ENCODE results near the gene NUDT13. TPM values are rescaled to one million over a fixed set of nuclear protein-coding genes. Genes with fewer than 3 reads are reported as not detected.

NUDT13 gene
- polyA plus RNA-seq, 2 of the 4 experiments (the other 2 are of a cell fraction), result 3.8 to 4.9 TPM

- H3K27ac ChIP-seq, result no peak overlapping the region
- H3K4me3 ChIP-seq, result no peak overlapping the region
- no peak overlapping the region for H3K4me2 ChIP-seq
- FAIRE-seq (no peak), ATAC-seq (peak in 1 of 2 experiments; percentile 21; a peak in 2 of 6 replicates), DNase-seq (ENCODE audit: low read depth in 1 of 2, low spot score in 1 of 2) (no peak)
- ChIA-PET POLR2A (no interaction called here), CTCF (interaction anchor here (2.0 kb wide), 1 partner anchor 32 kb away, joined by 7 read pairs; no protein-coding TSS in a partner anchor)
- peaks cover 3% of the 10 kb centered on the region; the same call in 2 of the 3 replicates for H3K4me1 ChIP-seq
- no peak for TF ChIP-seq ZFP36 (IDR thresholded peaks at IDR 0.05; ENCODE audit: borderline replicate concordance, partially characterized antibody)
- no peak for TF ChIP-seq ZNF302 (CRISPR knock-in tag; IDR thresholded peaks at IDR 0.05)
- no peak for TF ChIP-seq SREBF2 (IDR thresholded peaks at IDR 0.05)
- no peak for TF ChIP-seq TP53 (CRISPR knock-in tag; IDR thresholded peaks at IDR 0.05)
- no peak for TF ChIP-seq EHMT2 (IDR thresholded peaks at IDR 0.05; ENCODE audit: low read depth)
- TF ChIP-seq, protein P1, sequence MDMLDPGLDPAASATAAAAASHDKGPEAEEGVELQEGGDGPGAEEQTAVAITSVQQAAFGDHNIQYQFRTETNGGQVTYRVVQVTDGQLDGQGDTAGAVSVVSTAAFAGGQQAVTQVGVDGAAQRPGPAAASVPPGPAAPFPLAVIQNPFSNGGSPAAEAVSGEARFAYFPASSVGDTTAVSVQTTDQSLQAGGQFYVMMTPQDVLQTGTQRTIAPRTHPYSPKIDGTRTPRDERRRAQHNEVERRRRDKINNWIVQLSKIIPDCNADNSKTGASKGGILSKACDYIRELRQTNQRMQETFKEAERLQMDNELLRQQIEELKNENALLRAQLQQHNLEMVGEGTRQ (IDR thresholded peaks at IDR 0.05), result no peak
- no peak for TF ChIP-seq KDM1A (IDR thresholded peaks at IDR 0.05; ENCODE audit: low read depth)
- TF ChIP-seq NPAS2 (CRISPR knock-in tag; IDR thresholded peaks at IDR 0.05; ENCODE audit: borderline replicate concordance), result no peak
- H3K9me3 ChIP-seq, result no peaks in the 10 kb centered on the region
- 96% methylated on average over 2 of the region's 2 CpGs for WGBS (ENCODE audit: missing lambda C conversion rate)
Observed at GRCh38 chr10:73126343-73126742, 16.1 kb downstream of the NUDT13 start.

DNA sequence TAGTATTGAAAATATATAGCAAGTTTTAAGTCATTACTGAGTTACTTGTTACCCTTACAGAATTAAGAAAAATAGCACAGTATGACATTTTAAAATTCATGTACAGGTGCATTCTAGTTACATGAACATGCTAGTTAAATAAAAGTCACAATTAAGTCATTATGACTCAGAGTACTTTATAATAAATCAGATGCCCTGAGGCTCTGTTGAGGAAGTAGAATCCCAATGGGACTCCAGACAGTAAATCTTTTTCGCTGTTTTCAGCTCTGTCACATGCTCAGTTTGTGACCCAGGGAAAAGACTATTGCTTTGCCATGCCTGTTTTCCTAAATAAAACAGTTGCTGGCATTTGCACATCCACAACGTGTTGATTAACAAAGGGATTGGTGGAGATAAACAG lies 21.0 kb downstream of the NUDT13 start:
- peak; percentile 73 for FAIRE-seq
- no peak for DNase-seq (ENCODE audit: low read depth in 1 of 2, low spot score in 1 of 2)
- POLR2A ChIA-PET, result no interaction called here
- ATAC-seq, result no peak
- CTCF ChIA-PET, result interaction anchor here (0.9 to 1.1 kb wide), 2 partner anchors 9 to 28 kb away, joined by 3 read pairs; no protein-coding TSS in a partner anchor
- no peak overlapping the region for H3K4me2 ChIP-seq
- no peak overlapping the region for H3K4me3 ChIP-seq
- H3K27ac ChIP-seq, result no peak overlapping the region
- H3K9me3 ChIP-seq, result no peaks in the 10 kb centered on the region
- 43% methylated on average over 2 of the region's 2 CpGs for WGBS (ENCODE audit: missing lambda C conversion rate)
- peaks cover 14% of the 10 kb centered on the region; the same call in 2 of the 3 replicates for H3K4me1 ChIP-seq
- no peak for TF ChIP-seq FOSL2 (IDR thresholded peaks at IDR 0.05)
- no peak for TF ChIP-seq FOSL2 (CRISPR knock-in tag; IDR thresholded peaks at IDR 0.05)
- no peak for TF ChIP-seq NR3C1 (IDR thresholded peaks at IDR 0.05)
- no peak for TF ChIP-seq NPAS2 (CRISPR knock-in tag; IDR thresholded peaks at IDR 0.05; ENCODE audit: borderline replicate concordance)
- no peak for TF ChIP-seq SMC3 (IDR thresholded peaks at IDR 0.05)
- no peak for TF ChIP-seq HEYL (CRISPR knock-in tag; IDR thresholded peaks at IDR 0.05)
- TF ChIP-seq FOXS1 (CRISPR knock-in tag; IDR thresholded peaks at IDR 0.05), result no peak
- no peak for TF ChIP-seq MAFK (IDR thresholded peaks at IDR 0.05; ENCODE audit: partially characterized antibody)
- no peak for TF ChIP-seq HOXB13 (CRISPR knock-in tag; IDR thresholded peaks at IDR 0.05; ENCODE audit: low read depth)
- TF ChIP-seq BHLHE40 (IDR thresholded peaks at IDR 0.05; ENCODE audit: low read depth, low read length), result no peak
- no peak for TF ChIP-seq POLR2AphosphoS2 (conservative IDR thresholded peaks at IDR 0.05; ENCODE audit: low read length)
- TF ChIP-seq ZC3H11A (IDR thresholded peaks at IDR 0.05), result no peak
- no peak for TF ChIP-seq KDM5A (IDR thresholded peaks at IDR 0.05)
- no peak for TF ChIP-seq EHMT2 (IDR thresholded peaks at IDR 0.05; ENCODE audit: low read depth)
- TF ChIP-seq MAX (IDR thresholded peaks at IDR 0.05), result no peak
- TF ChIP-seq, protein P2, sequence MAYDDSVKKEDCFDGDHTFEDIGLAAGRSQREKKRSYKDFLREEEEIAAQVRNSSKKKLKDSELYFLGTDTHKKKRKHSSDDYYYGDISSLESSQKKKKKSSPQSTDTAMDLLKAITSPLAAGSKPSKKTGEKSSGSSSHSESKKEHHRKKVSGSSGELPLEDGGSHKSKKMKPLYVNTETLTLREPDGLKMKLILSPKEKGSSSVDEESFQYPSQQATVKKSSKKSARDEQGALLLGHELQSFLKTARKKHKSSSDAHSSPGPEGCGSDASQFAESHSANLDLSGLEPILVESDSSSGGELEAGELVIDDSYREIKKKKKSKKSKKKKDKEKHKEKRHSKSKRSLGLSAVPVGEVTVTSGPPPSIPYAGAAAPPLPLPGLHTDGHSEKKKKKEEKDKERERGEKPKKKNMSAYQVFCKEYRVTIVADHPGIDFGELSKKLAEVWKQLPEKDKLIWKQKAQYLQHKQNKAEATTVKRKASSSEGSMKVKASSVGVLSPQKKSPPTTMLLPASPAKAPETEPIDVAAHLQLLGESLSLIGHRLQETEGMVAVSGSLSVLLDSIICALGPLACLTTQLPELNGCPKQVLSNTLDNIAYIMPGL (CRISPR knock-in tag; IDR thresholded peaks at IDR 0.05; ENCODE audit: borderline replicate concordance), result no peak
